Stimulated activated CD8-positive, alpha-beta memory T cell treated with anti-CD3 and anti-CD28 coated beads, Interleukin-15, amount 100 ng/mL, for 48 hours (primary cell): ENCODE results near the gene ZFP3.
"Not testable (repeated sequence)": the region's sequence is repeated elsewhere in the genome, so short reads cannot be mapped to it uniquely, and the experiment has no call there.

Experiments used
- DNase-seq, 2 donors: peaks; one replicate each; pipeline ENCODE4 v3.0.0-alpha.2; 2020; ENCODE audit warnings: low read depth in 2 of 2

The ZFP3 gene

GRCh38 chr17:5138616-5139457 lies 60.6 kb downstream of the ZFP3 start:
- DNase-seq, result no peak

GRCh38 chr17:5139458-5139732 lies 61.1 kb downstream of the ZFP3 start:
- DNase-seq, result no peak

- DNase-seq, result not testable (repeated sequence)
Measured at GRCh38 chr17:5142877-5143276, 64.6 kb downstream of the ZFP3 start.
